ENCODE data around the gene DNMT3A.

GRCh38 chr2:25365241-25365640, 23.5 kb upstream of the DNMT3A start:
- TF ChIP-seq POLR2AphosphoS5 (IDR thresholded peaks at IDR 0.05; ENCODE audit: borderline replicate concordance, low read depth, low read length) = no peak
- no peak for TF ChIP-seq EZH2 (IDR thresholded peaks at IDR 0.05)
